ENCODE data around the gene GALR1.

DNA sequence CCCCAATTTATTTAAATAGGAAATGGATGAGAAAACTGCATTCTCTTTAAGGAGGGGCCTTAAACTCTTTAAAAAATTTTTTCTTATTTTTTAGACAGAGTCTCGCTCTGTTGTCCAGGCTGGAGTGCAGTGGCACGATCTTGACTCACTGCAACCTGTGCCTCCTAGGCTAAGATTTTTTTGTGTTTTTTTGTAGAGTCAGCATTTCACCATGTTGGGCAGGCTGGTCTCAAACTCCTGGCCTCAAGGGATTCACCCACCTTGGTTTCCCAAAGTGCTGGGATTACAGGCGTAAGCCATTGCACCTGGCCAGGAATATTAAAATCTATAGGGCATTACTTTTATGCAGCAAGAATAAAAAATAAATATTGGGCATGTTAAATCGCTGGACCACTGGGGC lies 56.0 kb downstream of the GALR1 start:
- no peak for TF ChIP-seq CTCF (IDR thresholded peaks at IDR 0.05 in 8 of 11, conservative IDR thresholded peaks at IDR 0.05 in 3 of 11)
- TF ChIP-seq POLR2AphosphoS5 (IDR thresholded peaks at IDR 0.05) = no peak
- TF ChIP-seq POLR2A (IDR thresholded peaks at IDR 0.05) = no peak

Data from spleen (tissue), 7 donors.